ENCODE data around the gene PPP2R1A.
"Not testable (repeated sequence)": the region's sequence is repeated elsewhere in the genome, so short reads cannot be mapped to it uniquely, and the experiment has no call there.

PPP2R1A gene

GRCh38 chr19:52200044-52200443 is 10.2 kb downstream of the PPP2R1A start:
- no peak for DNase-seq (ENCODE audit: low read depth in 1 of 2, low spot score in 1 of 2)

- not testable (repeated sequence) for DNase-seq (ENCODE audit: low read depth in 1 of 2, low spot score in 1 of 2)
Measured at GRCh38 chr19:52200755-52201391, 11.0 kb downstream of the PPP2R1A start.

- no peak for DNase-seq (ENCODE audit: low read depth in 1 of 2, low spot score in 1 of 2)
Measured at GRCh38 chr19:52206481-52206880, 16.6 kb downstream of the PPP2R1A start.

GRCh38 chr19:52211203-52211602 is 21.4 kb downstream of the PPP2R1A start:
- DNase-seq (ENCODE audit: low read depth in 1 of 2, low spot score in 1 of 2) = no peak

GRCh38 chr19:52211926-52212571 is 22.2 kb downstream of the PPP2R1A start:
- DNase-seq (ENCODE audit: low read depth in 1 of 2, low spot score in 1 of 2) = no peak

- no peak for DNase-seq (ENCODE audit: low read depth in 1 of 2, low spot score in 1 of 2)
Measured at GRCh38 chr19:52212572-52213255, 22.9 kb downstream of the PPP2R1A start.

GRCh38 chr19:52214241-52214640 is 24.4 kb downstream of the PPP2R1A start:
- DNase-seq (ENCODE audit: low read depth in 1 of 2, low spot score in 1 of 2) = no peak

- no peak for DNase-seq (ENCODE audit: low read depth in 1 of 2, low spot score in 1 of 2)
Measured at GRCh38 chr19:52216401-52216800, 26.5 kb downstream of the PPP2R1A start.

- DNase-seq (ENCODE audit: low read depth in 1 of 2, low spot score in 1 of 2) = no peak
Measured at GRCh38 chr19:52217576-52217975, 27.7 kb downstream of the PPP2R1A start.

GRCh38 chr19:52219611-52220010 is 29.8 kb downstream of the PPP2R1A start:
- no peak for DNase-seq (ENCODE audit: low read depth in 1 of 2, low spot score in 1 of 2)

GRCh38 chr19:52221031-52221430 is 31.2 kb downstream of the PPP2R1A start:
- DNase-seq (ENCODE audit: low read depth in 1 of 2, low spot score in 1 of 2) = no peak

- no peak for DNase-seq (ENCODE audit: low read depth in 1 of 2, low spot score in 1 of 2)
Measured at GRCh38 chr19:52221831-52222375, 32.1 kb downstream of the PPP2R1A start.

- no peak for DNase-seq (ENCODE audit: low read depth in 1 of 2, low spot score in 1 of 2)
Measured at GRCh38 chr19:52224211-52224610, 34.4 kb downstream of the PPP2R1A start.

- DNase-seq (ENCODE audit: low read depth in 1 of 2, low spot score in 1 of 2) = no peak
Measured at GRCh38 chr19:52226652-52227051, 36.8 kb downstream of the PPP2R1A start.

GRCh38 chr19:52227196-52227940 is 37.5 kb downstream of the PPP2R1A start:
- no peak for DNase-seq (ENCODE audit: low read depth in 1 of 2, low spot score in 1 of 2)

- DNase-seq (ENCODE audit: low read depth in 1 of 2, low spot score in 1 of 2) = no peak
Measured at GRCh38 chr19:52227980-52228379, 38.1 kb downstream of the PPP2R1A start.

- no peak for DNase-seq (ENCODE audit: low read depth in 1 of 2, low spot score in 1 of 2)
Measured at GRCh38 chr19:52229524-52229923, 39.7 kb downstream of the PPP2R1A start.

GRCh38 chr19:52230685-52231084 is 40.8 kb downstream of the PPP2R1A start:
- DNase-seq (ENCODE audit: low read depth in 1 of 2, low spot score in 1 of 2) = no peak

- DNase-seq (ENCODE audit: low read depth in 1 of 2, low spot score in 1 of 2) = no peak
Measured at GRCh38 chr19:52231154-52231910, 41.5 kb downstream of the PPP2R1A start.

GRCh38 chr19:52234406-52234805 is 44.6 kb downstream of the PPP2R1A start:
- no peak for DNase-seq (ENCODE audit: low read depth in 1 of 2, low spot score in 1 of 2)

- no peak for DNase-seq (ENCODE audit: low read depth in 1 of 2, low spot score in 1 of 2)
Measured at GRCh38 chr19:52237197-52237596, 47.3 kb downstream of the PPP2R1A start.
